Tibial nerve (tissue), 4 donors: ENCODE results near the gene ARTN. TPM values are rescaled to one million over a fixed set of nuclear protein-coding genes. Genes with fewer than 3 reads are reported as not detected.

ENCODE experiments used
- DNase-seq, 2 donors: peaks; one replicate each; pipeline ENCODE4 v3.0.0-alpha.2; 2019; ENCODE audit warnings: low spot score in 2 of 2
- H3K27ac ChIP-seq, 4 donors: fragments of 200-600 bp; sonication (generic) in 3 of 4; one replicate each; pipeline ENCODE4 v1.5.1; 2017 to 2019; ENCODE audit warnings: mild to moderate bottlenecking in 1 of 4
- H3K27me3 ChIP-seq, 2 donors: fragments of 200-600 bp; sonication (generic) in 1 of 2; one replicate each; pipeline versions ENCODE4 v1.5.1 to v1.6.0; 2017 to 2019
- H3K36me3 ChIP-seq, 3 donors: fragments of 200-600 bp; sonication (generic); one replicate each; pipeline ENCODE4 v1.5.1; 2018 to 2019
- H3K4me1 ChIP-seq, 4 donors: fragments of 200-600 bp; sonication (generic) in 3 of 4; one replicate each; pipeline ENCODE4 v1.5.1; 2017 to 2019
- H3K4me3 ChIP-seq, 4 donors: fragments of 200-600 bp; sonication (generic) in 3 of 4; one replicate each; pipeline ENCODE4 v1.5.1; 2017 to 2019; ENCODE audit warnings: mild to moderate bottlenecking in 1 of 4, moderate library complexity in 1 of 4
- H3K9me3 ChIP-seq, 4 donors: fragments of 200-600 bp; sonication (generic) in 3 of 4; one replicate each; pipeline ENCODE4 v1.5.1; 2017 to 2019
- CTCF ChIP-seq, 5 experiments: fragments of 200-600 bp in 3 of 5; fragments of 450-650 bp in 2 of 5; sonication (generic) in 3 of 5; IDR thresholded peaks; one replicate each; pipeline ENCODE4 v1.5.1; 2016 to 2019; ENCODE audit warnings: antibody characterized with exemption in 5 of 5, mild to moderate bottlenecking in 3 of 5, moderate library complexity in 2 of 5
- EP300 ChIP-seq, 2 donors: sonication (generic); formaldehyde crosslinking; IDR thresholded peaks; one replicate each; pipeline ENCODE4 v1.6.1; 2017; ENCODE audit warnings: antibody characterized with exemption in 2 of 2, mild to moderate bottlenecking in 1 of 2
- POLR2A ChIP-seq, 2 donors: fragments of 450-650 bp; IDR thresholded peaks; one replicate each; pipeline ENCODE4 v1.6.1; 2017; ENCODE audit warnings: antibody characterized with exemption in 2 of 2, mild to moderate bottlenecking in 2 of 2, moderate library complexity in 2 of 2
- WGBS, 2 donors: methylation state at CpG; one replicate each; pipeline ENCODE4 v1.1.5; 2018; 5-methylcytosine and 5-hydroxymethylcytosine counted together
- total RNA-seq, 4 donors: library from RNA; depleted of rRNA; stranded (reverse); fragments of >200 nt; gene quantifications; one replicate each; pipeline ENCODE4 v1.1.0, GENCODE V29; 2016

Gene ARTN
- total RNA-seq, 4 donors from 2014 or later: 0.66 to 1.4 TPM; not detected in 2

DNA sequence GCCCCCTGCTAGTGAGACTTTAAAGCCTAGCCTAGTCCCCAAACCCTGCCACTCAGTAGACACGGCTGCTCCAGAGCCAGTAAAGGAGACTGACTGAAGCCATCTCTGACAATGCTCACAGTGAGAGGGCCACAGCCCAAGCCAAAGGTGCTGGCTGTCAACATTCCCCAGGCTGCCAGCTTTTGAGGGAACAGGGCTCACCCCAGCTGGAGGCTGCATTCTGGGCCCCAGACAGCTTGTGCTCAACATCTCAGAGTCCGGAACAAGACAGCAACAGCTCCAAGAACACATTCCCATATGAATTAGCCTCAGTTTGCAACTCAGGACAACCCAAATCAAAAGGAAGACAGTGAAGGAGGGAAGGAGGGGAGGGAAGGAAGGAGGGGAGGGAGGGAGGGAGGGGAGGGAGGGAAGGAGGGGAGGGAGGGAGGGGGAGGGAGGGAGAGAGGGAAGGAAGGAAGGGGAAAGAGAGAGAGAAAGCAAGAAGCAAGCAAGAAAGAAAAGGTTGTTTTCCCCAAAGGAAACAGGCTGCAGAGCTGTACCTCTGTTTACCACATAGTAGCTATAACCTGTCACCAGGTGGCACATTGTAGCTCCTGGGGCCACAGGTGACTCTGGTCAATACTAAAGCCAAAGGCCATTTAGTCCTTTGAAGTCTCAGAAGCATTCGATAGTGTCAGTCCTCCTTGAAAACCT lies 5.4 kb downstream of the ARTN start:
- 61 to 64% methylated on average over 3 of the region's 3 CpGs for WGBS, 2 donors
- H3K27ac ChIP-seq: no peak overlapping the region
- no peaks in the 10 kb centered on the region for H3K9me3 ChIP-seq
- TF ChIP-seq POLR2A (IDR thresholded peaks at IDR 0.05) (no peak), CTCF (IDR thresholded peaks at IDR 0.05) (no peak), EP300 (IDR thresholded peaks at IDR 0.05) (no peak)
- no peak for DNase-seq
- H3K4me1 ChIP-seq: peaks cover 0 to 24% (median 13%) of the 10 kb centered on the region in 4 donors
- no peaks in the 10 kb centered on the region for H3K36me3 ChIP-seq
- H3K27me3 ChIP-seq: peaks cover 0 to 10% of the 10 kb centered on the region in 2 donors
- no peak overlapping the region for H3K4me3 ChIP-seq

- DNase-seq: no peak
- TF ChIP-seq POLR2A (IDR thresholded peaks at IDR 0.05): no peak
- no peak for TF ChIP-seq CTCF (IDR thresholded peaks at IDR 0.05)
- TF ChIP-seq EP300 (IDR thresholded peaks at IDR 0.05): no peak
- Histone ChIP-seq H3K27me3 (no peaks in the 10 kb centered on the region), H3K27ac (no peak overlapping the region), H3K4me1 (peaks cover 0 to 19% (median 9%) of the 10 kb centered on the region in 4 donors), H3K36me3 (no peaks in the 10 kb centered on the region), H3K9me3 (no peaks in the 10 kb centered on the region), H3K4me3 (no peak overlapping the region)
- WGBS, 2 donors: 80 to 81% methylated on average over 3 of the region's 3 CpGs
These were observed 8.8 kb downstream of the ARTN start for GRCh38 chr1:43942411-43942810.

DNA sequence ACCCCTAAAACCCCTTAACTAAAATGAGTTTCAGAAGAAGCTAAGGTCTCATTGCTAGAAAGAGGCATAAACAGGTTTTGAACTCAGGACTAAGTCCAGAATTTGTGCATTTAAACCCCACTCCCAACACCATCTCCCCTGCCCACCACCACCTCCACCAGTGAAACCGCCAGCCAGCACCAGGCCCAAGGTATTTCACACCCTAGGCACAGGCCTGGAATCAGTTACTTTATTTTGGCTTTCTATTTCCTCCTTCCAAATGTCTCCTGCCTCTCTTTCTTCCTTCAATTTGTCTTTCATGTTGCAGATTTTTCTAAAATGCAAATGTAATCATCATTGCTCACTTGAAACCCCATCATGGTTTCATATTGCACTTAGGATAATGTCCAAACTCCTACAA lies 11.3 kb downstream of the ARTN start:
- H3K27ac ChIP-seq: no peak overlapping the region
- H3K4me3 ChIP-seq: no peak overlapping the region
- no peaks in the 10 kb centered on the region for H3K27me3 ChIP-seq
- DNase-seq: no peak
- WGBS, 2 donors: 89 to 97% methylated on average over 1 of the region's 1 CpG
- H3K36me3 ChIP-seq: peaks cover 0 to 7% (median 1%) of the 10 kb centered on the region in 3 donors
- TF ChIP-seq CTCF (IDR thresholded peaks at IDR 0.05) (no peak), EP300 (IDR thresholded peaks at IDR 0.05) (no peak), POLR2A (IDR thresholded peaks at IDR 0.05) (no peak)
- no peaks in the 10 kb centered on the region for H3K9me3 ChIP-seq
- H3K4me1 ChIP-seq: peaks cover 0 to 43% (median 24%) of the 10 kb centered on the region in 4 donors

DNA sequence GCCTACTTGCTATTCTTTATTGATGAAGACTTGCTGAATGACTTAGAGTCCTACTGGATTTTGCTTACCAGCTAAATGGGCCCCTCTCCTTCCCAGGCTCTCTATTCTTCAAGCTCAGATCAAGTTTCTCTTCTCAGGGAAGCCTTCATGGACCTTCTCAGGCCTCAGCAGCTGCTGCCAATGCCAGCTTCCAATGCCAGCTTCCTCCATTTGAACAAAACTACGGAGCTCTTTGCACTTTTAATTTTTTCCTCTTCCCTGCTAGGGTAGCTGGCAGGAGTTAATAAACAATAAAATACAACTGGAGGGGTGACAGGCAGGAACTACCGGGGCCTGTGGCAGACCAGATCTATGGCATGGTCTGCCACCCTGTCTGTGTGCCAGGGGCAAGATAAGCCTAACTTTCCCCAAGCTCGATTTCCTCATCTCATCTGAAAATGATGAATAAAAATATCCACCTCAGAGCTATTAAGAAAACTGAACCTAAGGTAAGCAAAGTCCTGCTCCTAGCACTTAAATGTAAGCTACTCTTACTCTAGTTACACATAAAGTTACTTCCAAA lies 12.2 kb downstream of the ARTN start:
- H3K9me3 ChIP-seq: no peaks in the 10 kb centered on the region
- DNase-seq: no peak
- TF ChIP-seq POLR2A (IDR thresholded peaks at IDR 0.05): no peak
- TF ChIP-seq CTCF (IDR thresholded peaks at IDR 0.05): no peak
- TF ChIP-seq EP300 (IDR thresholded peaks at IDR 0.05): no peak
- peak overlapping the region; percentile 44 to 79 (median 62) for H3K4me3 ChIP-seq
- H3K36me3 ChIP-seq: peaks cover 0 to 16% (median 5%) of the 10 kb centered on the region in 3 donors
- H3K4me1 ChIP-seq: peaks cover 0 to 43% (median 24%) of the 10 kb centered on the region in 4 donors
- peak overlapping the region; percentile 75 to 97 (median 94) for H3K27ac ChIP-seq
- WGBS, 2 donors: 10% methylated on average over 3 of the region's 3 CpGs
- H3K27me3 ChIP-seq: no peaks in the 10 kb centered on the region
